GM18526 (cell line): ENCODE results near the gene GSAP.

Source experiments
- POLR2A ChIP-seq: IDR thresholded peaks from 3 replicates; pipeline ENCODE4 v1.6.1; 2011; ENCODE audit not compliant: insufficient read length; ENCODE audit errors: extremely low read depth

The GSAP gene

DNA sequence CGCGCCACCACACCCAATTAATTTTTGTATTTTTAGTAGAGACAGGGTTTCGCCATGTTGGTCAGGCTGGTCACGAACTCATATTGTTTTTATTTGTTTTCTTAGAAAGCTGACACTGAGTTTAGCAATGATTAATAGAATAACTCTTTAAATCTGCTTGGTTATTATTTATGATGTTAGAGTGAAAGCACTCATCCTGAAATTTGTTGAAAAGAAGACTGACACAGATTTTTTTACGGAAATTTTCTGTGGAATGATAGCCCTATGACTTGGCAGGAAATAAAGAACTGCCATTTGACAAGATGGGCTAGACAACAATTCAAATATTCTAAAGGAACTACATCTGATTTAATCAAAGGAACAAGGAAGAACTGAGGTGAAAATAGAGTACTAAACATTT is 4.3 kb upstream of the GSAP start:
- no peak for TF ChIP-seq POLR2A

- no peak for TF ChIP-seq POLR2A
These were observed 3.0 kb upstream of the GSAP start for GRCh38 chr7:77419102-77419501.

DNA sequence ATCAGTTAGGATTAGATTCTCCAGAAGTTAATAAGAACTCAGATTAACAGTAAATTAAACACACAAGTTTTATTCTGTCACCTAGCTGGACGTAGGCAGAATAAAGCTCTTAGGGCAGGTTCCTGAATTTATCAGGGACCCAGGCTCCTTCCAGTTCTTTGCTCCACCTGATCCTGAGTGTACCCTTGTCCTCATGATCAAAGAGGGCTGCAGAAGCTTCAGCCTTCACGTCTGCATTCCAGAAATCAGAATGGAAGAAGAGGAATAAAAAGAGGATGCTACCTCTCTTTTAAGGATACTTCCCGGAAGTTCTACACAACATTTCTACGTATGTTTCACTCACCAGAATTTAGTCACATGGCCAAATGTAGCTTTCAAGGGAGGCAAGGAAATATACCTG is 1.7 kb upstream of the GSAP start:
- TF ChIP-seq POLR2A = no peak

DNA sequence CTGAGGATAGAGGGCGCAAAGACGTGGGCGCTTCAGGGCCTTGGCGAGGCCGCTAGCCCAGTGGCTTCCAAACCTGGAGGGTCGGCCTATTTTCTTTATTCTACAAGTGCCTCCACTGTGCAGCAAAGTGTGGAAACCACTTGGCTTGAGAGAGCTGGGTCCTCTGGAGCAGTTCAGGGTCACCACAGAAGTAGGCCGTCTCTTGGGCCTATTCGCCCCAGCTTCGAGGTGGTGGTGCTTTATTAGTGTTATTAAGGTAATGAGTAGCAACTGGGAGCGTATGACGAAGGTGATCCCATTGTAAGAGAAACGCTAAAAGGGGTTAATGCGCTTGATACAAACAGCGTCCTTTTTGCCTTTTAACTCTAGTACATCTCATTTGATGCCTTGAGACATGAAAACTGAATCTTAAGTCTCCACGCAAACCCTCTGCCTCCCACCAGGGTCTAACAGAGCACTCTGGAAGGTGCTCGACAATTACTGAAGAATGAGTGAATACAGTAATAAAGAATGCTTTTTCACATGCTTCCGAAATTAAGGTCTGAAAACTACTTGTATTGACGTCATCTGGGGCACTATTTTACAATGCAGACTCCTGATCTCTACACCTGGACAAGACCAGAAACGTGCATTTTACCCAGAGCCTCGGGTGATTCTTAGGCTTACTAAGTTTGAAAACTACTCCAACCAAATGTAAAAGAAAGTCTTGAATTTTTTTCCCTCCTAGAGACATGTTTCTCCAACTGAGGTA is 647 bp upstream of the GSAP start:
- TF ChIP-seq POLR2A = no peak

GRCh38 chr7:77415476-77415822 is 700 bp downstream of the GSAP start:
- TF ChIP-seq POLR2A = no peak

DNA sequence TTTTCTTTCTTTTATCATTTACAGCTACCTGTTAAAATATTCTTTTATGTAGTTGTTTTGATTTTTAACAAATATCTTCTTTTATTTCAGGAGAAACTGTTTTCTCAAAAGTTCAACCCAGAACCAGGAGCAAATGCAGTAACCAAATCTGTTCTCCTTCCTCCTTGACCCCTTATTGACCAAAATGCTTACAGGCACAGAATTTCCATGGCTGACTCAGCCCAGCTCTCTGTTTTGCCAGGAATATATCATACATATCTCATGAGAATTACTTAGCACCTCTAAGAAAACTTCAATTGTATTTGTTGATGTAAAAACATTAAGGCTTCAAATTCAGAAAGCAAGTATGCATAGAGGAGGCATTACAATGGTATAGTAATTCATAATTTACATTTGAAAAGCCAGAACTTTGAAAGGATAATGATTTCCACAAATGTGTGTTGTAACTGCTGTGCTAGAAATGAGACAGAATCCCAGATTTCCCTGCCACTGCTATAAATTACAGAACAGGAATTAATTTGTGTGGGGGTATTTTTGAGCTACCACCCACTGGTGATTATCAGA is 2.2 kb downstream of the GSAP start:
- TF ChIP-seq POLR2A = no peak

GRCh38 chr7:77413128-77413527 is 3.0 kb downstream of the GSAP start:
- no peak for TF ChIP-seq POLR2A

- TF ChIP-seq POLR2A = no peak
These were observed 6.2 kb downstream of the GSAP start for GRCh38 chr7:77409739-77410547.

DNA sequence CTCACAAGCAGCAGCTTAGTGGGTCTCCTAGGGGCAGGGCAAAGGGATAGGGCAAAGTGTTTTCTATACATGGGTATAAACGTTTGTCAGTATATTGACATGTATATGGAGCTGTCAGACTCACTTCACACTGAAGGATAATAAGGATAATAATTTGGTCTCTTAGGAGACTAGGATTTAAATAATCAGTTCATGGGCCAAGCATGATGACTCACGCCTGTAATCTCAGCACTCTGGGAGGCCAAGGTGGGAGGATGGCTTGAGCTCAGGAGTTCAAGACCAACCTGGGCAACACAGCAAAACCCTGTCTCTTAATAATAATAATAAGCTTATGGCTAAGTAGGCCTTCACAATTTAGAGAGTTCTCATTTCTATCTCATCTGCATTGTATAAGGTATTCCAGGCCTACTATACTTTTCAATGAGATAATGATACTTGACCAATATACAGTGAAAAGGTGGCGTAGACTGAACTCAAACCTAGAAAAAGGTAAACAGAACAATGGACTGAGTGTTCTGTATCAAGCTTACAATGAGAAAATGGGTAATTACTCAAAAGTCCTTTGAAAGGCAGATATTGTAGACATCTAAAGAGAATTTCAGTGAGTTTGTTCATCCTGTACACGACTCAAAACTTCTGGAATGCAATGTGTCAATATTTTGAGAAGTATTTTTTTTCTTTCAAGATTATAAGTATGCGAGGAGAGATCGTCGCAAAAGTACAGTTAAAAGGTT is 7.0 kb downstream of the GSAP start:
- no peak for TF ChIP-seq POLR2A

- TF ChIP-seq POLR2A = no peak
These were observed 8.2 kb downstream of the GSAP start for GRCh38 chr7:77407906-77408305.

GRCh38 chr7:77406421-77406820 is 9.7 kb downstream of the GSAP start:
- no peak for TF ChIP-seq POLR2A

GRCh38 chr7:77404641-77405040 is 11.5 kb downstream of the GSAP start:
- TF ChIP-seq POLR2A = no peak

GRCh38 chr7:77403957-77404356 is 12.2 kb downstream of the GSAP start:
- no peak for TF ChIP-seq POLR2A

- no peak for TF ChIP-seq POLR2A
These were observed 13.3 kb downstream of the GSAP start for GRCh38 chr7:77402818-77403217.

DNA sequence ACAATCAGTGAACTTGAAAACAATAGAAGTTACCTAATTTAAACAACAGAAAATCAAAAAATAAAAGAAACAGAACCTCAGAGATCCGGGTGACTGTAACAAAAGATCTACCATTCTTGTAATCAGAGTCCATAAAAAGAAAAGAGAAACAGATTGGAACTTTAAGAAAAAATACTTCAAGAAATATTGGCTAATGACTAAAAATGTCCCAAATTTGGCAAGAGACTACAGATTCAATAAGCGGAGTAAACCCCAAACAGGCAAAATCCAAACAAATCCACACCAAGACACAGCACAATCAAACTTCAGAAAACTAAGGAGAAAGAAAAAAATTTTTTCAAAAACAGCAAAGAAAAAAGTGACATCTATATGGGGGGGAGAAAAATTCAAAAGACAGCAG is 15.1 kb downstream of the GSAP start:
- no peak for TF ChIP-seq POLR2A

GRCh38 chr7:77399816-77400215 is 16.3 kb downstream of the GSAP start:
- no peak for TF ChIP-seq POLR2A
